Measurements from ENCODE around the gene TIMELESS.
"Not testable (repeated sequence)": the region's sequence is repeated elsewhere in the genome, so short reads cannot be mapped to it uniquely, and the experiment has no call there.

TIMELESS gene, protein sequence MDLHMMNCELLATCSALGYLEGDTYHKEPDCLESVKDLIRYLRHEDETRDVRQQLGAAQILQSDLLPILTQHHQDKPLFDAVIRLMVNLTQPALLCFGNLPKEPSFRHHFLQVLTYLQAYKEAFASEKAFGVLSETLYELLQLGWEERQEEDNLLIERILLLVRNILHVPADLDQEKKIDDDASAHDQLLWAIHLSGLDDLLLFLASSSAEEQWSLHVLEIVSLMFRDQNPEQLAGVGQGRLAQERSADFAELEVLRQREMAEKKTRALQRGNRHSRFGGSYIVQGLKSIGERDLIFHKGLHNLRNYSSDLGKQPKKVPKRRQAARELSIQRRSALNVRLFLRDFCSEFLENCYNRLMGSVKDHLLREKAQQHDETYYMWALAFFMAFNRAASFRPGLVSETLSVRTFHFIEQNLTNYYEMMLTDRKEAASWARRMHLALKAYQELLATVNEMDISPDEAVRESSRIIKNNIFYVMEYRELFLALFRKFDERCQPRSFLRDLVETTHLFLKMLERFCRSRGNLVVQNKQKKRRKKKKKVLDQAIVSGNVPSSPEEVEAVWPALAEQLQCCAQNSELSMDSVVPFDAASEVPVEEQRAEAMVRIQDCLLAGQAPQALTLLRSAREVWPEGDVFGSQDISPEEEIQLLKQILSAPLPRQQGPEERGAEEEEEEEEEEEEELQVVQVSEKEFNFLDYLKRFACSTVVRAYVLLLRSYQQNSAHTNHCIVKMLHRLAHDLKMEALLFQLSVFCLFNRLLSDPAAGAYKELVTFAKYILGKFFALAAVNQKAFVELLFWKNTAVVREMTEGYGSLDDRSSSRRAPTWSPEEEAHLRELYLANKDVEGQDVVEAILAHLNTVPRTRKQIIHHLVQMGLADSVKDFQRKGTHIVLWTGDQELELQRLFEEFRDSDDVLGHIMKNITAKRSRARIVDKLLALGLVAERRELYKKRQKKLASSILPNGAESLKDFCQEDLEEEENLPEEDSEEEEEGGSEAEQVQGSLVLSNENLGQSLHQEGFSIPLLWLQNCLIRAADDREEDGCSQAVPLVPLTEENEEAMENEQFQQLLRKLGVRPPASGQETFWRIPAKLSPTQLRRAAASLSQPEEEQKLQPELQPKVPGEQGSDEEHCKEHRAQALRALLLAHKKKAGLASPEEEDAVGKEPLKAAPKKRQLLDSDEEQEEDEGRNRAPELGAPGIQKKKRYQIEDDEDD

GRCh38 chr12:56448860-56449621 is at the start of gene TIMELESS:
Gene TIMELESS (minus strand): TSS chr12:56449426. CDS start chr12:56434170, 15,256 bp downstream.
- Histone ChIP-seq H3K36me3 (ENCODE audit: insufficient read depth, low read length) (peaks cover 14% of the 10 kb centered on the region; the same call in 1 of the 2 replicates), H3K4me2 (ENCODE audit: insufficient read depth, low read length) (peak within 1 kb of the TSS; percentile 66), H3K79me2 (ENCODE audit: insufficient read depth, low read length) (peaks cover 44% of the 10 kb centered on the region), H3K27ac (ENCODE audit: low read length) (peak within 1 kb of the TSS; percentile 87), H2AFZ (ENCODE audit: low read depth, low read length) (peak within 1 kb of the TSS; percentile 78), H4K20me1 (ENCODE audit: insufficient read depth, low read length) (no peaks in the 10 kb centered on the region), H3K9ac (ENCODE audit: low read depth, low read length) (peak within 1 kb of the TSS; percentile 81), H3K9me3 (ENCODE audit: insufficient read depth, low read length, severe bottlenecking) (no peaks in the 10 kb centered on the region), H3K4me1 (ENCODE audit: insufficient read depth, low read length) (peaks cover 26% of the 10 kb centered on the region), H3K27me3 (ENCODE audit: insufficient read depth, low read length, poor library complexity) (no peaks in the 10 kb centered on the region), H3K4me3 (ENCODE audit: low read depth in 1 of 2, low read length in 2 of 2) (peak within 1 kb of the TSS; percentile 48 to 63)
- TF ChIP-seq CTCF (IDR thresholded peaks at IDR 0.05; ENCODE audit: borderline replicate concordance, extremely low read depth, low read length, poor library complexity, severe bottlenecking) (peak; percentile 1), EZH2 (IDR thresholded peaks at IDR 0.05; ENCODE audit: borderline replicate concordance, low read depth, low read length, severe bottlenecking) (no peak)
- DNase-seq = peak; percentile 92
- peak; percentile 96 for ATAC-seq (ENCODE audit: insufficient read depth, low read depth)

GRCh38 chr12:56498126-56498902 is 49.1 kb upstream of the TIMELESS start:
- not testable (repeated sequence) for ATAC-seq (ENCODE audit: insufficient read depth, low read depth); H3K4me1 ChIP-seq (ENCODE audit: insufficient read depth, low read length); H3K36me3 ChIP-seq (ENCODE audit: insufficient read depth, low read length); H3K4me3 ChIP-seq (ENCODE audit: low read depth in 1 of 2, low read length in 2 of 2); DNase-seq; H2AFZ ChIP-seq (ENCODE audit: low read depth, low read length); H3K79me2 ChIP-seq (ENCODE audit: insufficient read depth, low read length); H3K9me3 ChIP-seq (ENCODE audit: insufficient read depth, low read length, severe bottlenecking); H3K27ac ChIP-seq (ENCODE audit: low read length); H3K4me2 ChIP-seq (ENCODE audit: insufficient read depth, low read length); H3K27me3 ChIP-seq (ENCODE audit: insufficient read depth, low read length, poor library complexity); H4K20me1 ChIP-seq (ENCODE audit: insufficient read depth, low read length); H3K9ac ChIP-seq (ENCODE audit: low read depth, low read length)

GRCh38 chr12:56496704-56497103 is 47.5 kb upstream of the TIMELESS start:
- H3K4me2 ChIP-seq (ENCODE audit: insufficient read depth, low read length) = peak overlapping the region; percentile 44; the same call in 1 of the 2 replicates

DNA sequence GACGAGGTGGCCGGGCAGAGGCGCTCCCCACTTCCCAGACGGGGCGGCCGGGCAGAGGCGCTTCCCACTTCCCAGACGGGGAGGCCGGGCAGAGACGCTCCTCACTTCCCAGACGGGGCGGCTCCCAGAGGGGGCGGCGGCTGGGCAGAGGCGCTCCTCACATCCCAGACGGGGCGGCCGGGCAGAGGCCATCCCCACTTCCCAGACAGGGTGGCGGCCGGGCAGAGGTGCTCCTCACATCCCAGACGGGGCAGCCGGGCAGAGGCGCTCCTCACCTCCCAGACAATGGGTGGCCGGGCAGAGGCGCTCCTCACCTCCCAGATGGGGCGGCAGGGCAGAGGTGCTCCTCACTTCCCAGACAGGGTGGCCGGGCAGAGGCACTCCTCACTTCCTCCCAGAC is 45.3 kb upstream of the TIMELESS start:
- not testable (repeated sequence) for H4K20me1 ChIP-seq (ENCODE audit: insufficient read depth, low read length); DNase-seq; H3K4me2 ChIP-seq (ENCODE audit: insufficient read depth, low read length); H3K36me3 ChIP-seq (ENCODE audit: insufficient read depth, low read length); H3K9me3 ChIP-seq (ENCODE audit: insufficient read depth, low read length, severe bottlenecking); H3K9ac ChIP-seq (ENCODE audit: low read depth, low read length); H3K27ac ChIP-seq (ENCODE audit: low read length); ATAC-seq (ENCODE audit: insufficient read depth, low read depth); H2AFZ ChIP-seq (ENCODE audit: low read depth, low read length); H3K27me3 ChIP-seq (ENCODE audit: insufficient read depth, low read length, poor library complexity); H3K79me2 ChIP-seq (ENCODE audit: insufficient read depth, low read length); H3K4me1 ChIP-seq (ENCODE audit: insufficient read depth, low read length); H3K4me3 ChIP-seq (ENCODE audit: low read depth in 1 of 2, low read length in 2 of 2)

More at GRCh38 chr12:56496704-56497103, 47.5 kb upstream of the TIMELESS start:
- peak; percentile 60 for DNase-seq
- peak; percentile 45 for TF ChIP-seq CTCF (IDR thresholded peaks at IDR 0.05; ENCODE audit: borderline replicate concordance, extremely low read depth, low read length, poor library complexity, severe bottlenecking)
- H3K27me3 ChIP-seq (ENCODE audit: insufficient read depth, low read length, poor library complexity); H3K4me3 ChIP-seq (ENCODE audit: low read depth in 1 of 2, low read length in 2 of 2); H4K20me1 ChIP-seq (ENCODE audit: insufficient read depth, low read length); H3K27ac ChIP-seq (ENCODE audit: low read length); H3K9ac ChIP-seq (ENCODE audit: low read depth, low read length); H3K36me3 ChIP-seq (ENCODE audit: insufficient read depth, low read length); H3K9me3 ChIP-seq (ENCODE audit: insufficient read depth, low read length, severe bottlenecking); H2AFZ ChIP-seq (ENCODE audit: low read depth, low read length); H3K4me1 ChIP-seq (ENCODE audit: insufficient read depth, low read length); ATAC-seq (ENCODE audit: insufficient read depth, low read depth); H3K79me2 ChIP-seq (ENCODE audit: insufficient read depth, low read length): not testable (repeated sequence)

DNA sequence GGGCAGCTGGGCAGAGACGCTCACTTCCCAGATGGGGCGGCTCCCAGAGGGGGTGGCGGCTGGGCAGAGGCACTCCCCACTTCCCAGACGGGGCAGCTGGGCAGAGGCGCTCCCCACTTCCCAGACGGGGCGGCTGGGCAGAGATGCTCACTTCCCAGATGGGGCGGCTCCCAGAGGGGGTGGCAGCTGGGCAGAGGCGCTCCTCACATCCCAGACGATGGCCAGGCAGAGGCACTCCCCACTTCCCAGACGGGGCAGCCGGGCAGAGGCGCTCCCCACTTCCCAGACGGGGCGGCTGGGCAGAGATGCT is 44.8 kb upstream of the TIMELESS start:
- H3K79me2 ChIP-seq (ENCODE audit: insufficient read depth, low read length); H3K27ac ChIP-seq (ENCODE audit: low read length); ATAC-seq (ENCODE audit: insufficient read depth, low read depth); H3K9me3 ChIP-seq (ENCODE audit: insufficient read depth, low read length, severe bottlenecking); H3K36me3 ChIP-seq (ENCODE audit: insufficient read depth, low read length); H4K20me1 ChIP-seq (ENCODE audit: insufficient read depth, low read length); H3K4me2 ChIP-seq (ENCODE audit: insufficient read depth, low read length); H3K4me1 ChIP-seq (ENCODE audit: insufficient read depth, low read length); H3K4me3 ChIP-seq (ENCODE audit: low read depth in 1 of 2, low read length in 2 of 2); DNase-seq; H3K27me3 ChIP-seq (ENCODE audit: insufficient read depth, low read length, poor library complexity); H3K9ac ChIP-seq (ENCODE audit: low read depth, low read length); H2AFZ ChIP-seq (ENCODE audit: low read depth, low read length): not testable (repeated sequence)
